Hepatocyte (in vitro differentiated cells): ENCODE measurements around the gene PRDM16. TPM values are rescaled to one million over a fixed set of nuclear protein-coding genes. Genes with fewer than 3 reads are reported as not detected.

ENCODE experiments used
- DNase-seq: peaks from one replicate; pipeline ENCODE4 v3.0.0-alpha.2; 2016; ENCODE audit warnings: low spot score
- H2AFZ ChIP-seq: fragments of 200-600 bp; sonication (generic); 2 replicates; pipeline ENCODE4 v1.6.0; 2016; ENCODE audit warnings: antibody characterized with exemption, mild to moderate bottlenecking
- H3K27ac ChIP-seq: fragments of 200-600 bp; sonication (generic); 2 replicates; pipeline ENCODE4 v1.5.1; 2016; ENCODE audit warnings: mild to moderate bottlenecking
- H3K27me3 ChIP-seq: fragments of 200-600 bp; sonication (generic); 2 replicates; pipeline ENCODE4 v1.6.1; 2016
- H3K36me3 ChIP-seq: fragments of 200-600 bp; sonication (generic); replicated peaks from 2 replicates; pipeline ENCODE4 v1.5.1; 2016; ENCODE audit warnings: low read depth; ENCODE audit not compliant: insufficient read depth
- H3K4me1 ChIP-seq: fragments of 200-600 bp; sonication (generic); 2 replicates; pipeline ENCODE4 v1.5.1; 2016; ENCODE audit warnings: mild to moderate bottlenecking, moderate library complexity; ENCODE audit not compliant: insufficient read depth
- H3K4me2 ChIP-seq: fragments of 200-600 bp; sonication (generic); 2 replicates; pipeline ENCODE4 v1.6.0; 2016
- H3K4me3 ChIP-seq: fragments of 200-600 bp; sonication (generic); 2 replicates; pipeline ENCODE4 v1.5.1; 2016; ENCODE audit warnings: mild to moderate bottlenecking
- H3K79me2 ChIP-seq: fragments of 200-600 bp; sonication (generic); 2 replicates; pipeline ENCODE4 v1.6.0; 2017; ENCODE audit warnings: mild to moderate bottlenecking
- H3K9me2 ChIP-seq: fragments of 200-600 bp; sonication (generic); replicated peaks from 2 replicates; pipeline ENCODE4 v1.6.0; 2017; ENCODE audit warnings: mild to moderate bottlenecking; ENCODE audit not compliant: insufficient read depth
- H3K9me3 ChIP-seq: fragments of 200-600 bp; sonication (generic); 2 replicates; pipeline ENCODE4 v1.5.1; 2016; ENCODE audit warnings: low read depth, mild to moderate bottlenecking
- H4K20me1 ChIP-seq: fragments of 200-600 bp; sonication (generic); 2 replicates; pipeline ENCODE4 v1.6.0; 2016; ENCODE audit warnings: mild to moderate bottlenecking; ENCODE audit not compliant: insufficient read depth, poor library complexity, severe bottlenecking
- CTCF ChIP-seq: fragments of 200-600 bp; sonication (generic); IDR thresholded peaks from 2 replicates; pipeline ENCODE4 v1.5.1; 2016; ENCODE audit warnings: antibody characterized with exemption, mild to moderate bottlenecking; ENCODE audit not compliant: poor library complexity
- EZH2 ChIP-seq: fragments of 200-600 bp; sonication (generic); IDR thresholded peaks from 2 replicates; pipeline ENCODE4 v1.6.1; 2016; ENCODE audit warnings: antibody characterized with exemption, mild to moderate bottlenecking, borderline replicate concordance
- EZH2phosphoT487 ChIP-seq: fragments of 200-600 bp; sonication (generic); IDR thresholded peaks from one replicate; pipeline ENCODE4 v1.6.1; 2018; ENCODE audit warnings: antibody characterized with exemption, mild to moderate bottlenecking, low read depth, moderate library complexity; ENCODE audit not compliant: unreplicated experiment, severe bottlenecking
- WGBS: methylation state at CpG from one replicate; pipeline ENCODE4 v1.1.6; 2016; ENCODE audit warnings: low lambda C conversion rate; ENCODE audit errors: missing lambda C conversion rate; 5-methylcytosine and 5-hydroxymethylcytosine counted together
- polyA plus RNA-seq: library from polyadenylated mRNA; unstranded; fragments of >200 nt; fragmentation: Nextera tagmentation; extraction: Ambion mirVana; gene quantifications from 2 replicates; pipeline ENCODE4 v1.2.1, GENCODE V29; 2016
- total RNA-seq: library from RNA; depleted of rRNA; stranded (reverse); fragments of >200 nt; gene quantifications from 2 replicates; pipeline ENCODE4 v1.2.3, GENCODE V29; 2014

Gene PRDM16
- total and polyA plus RNA-seq, 2 experiments from 2014 or later, result 8.1 to 9.9 TPM

GRCh38 chr1:3231245-3231644 is 162.2 kb downstream of the PRDM16 start:
- H3K9me3 ChIP-seq, result no peaks in the 10 kb centered on the region
- no peak overlapping the region for H3K4me2 ChIP-seq
- TF ChIP-seq EZH2 (no peak), EZH2phosphoT487 (no peak), CTCF (no peak)
- H3K27ac ChIP-seq, result no peak overlapping the region
- H3K9me2 ChIP-seq, result no peaks in the 10 kb centered on the region
- no peaks in the 10 kb centered on the region for H3K36me3 ChIP-seq
- DNase-seq, result no peak
- 96% methylated on average over 24 of the region's 24 CpGs for WGBS
- no peak overlapping the region for H2AFZ ChIP-seq
- H4K20me1 ChIP-seq, result no peaks in the 10 kb centered on the region
- peaks cover 14% of the 10 kb centered on the region for H3K4me1 ChIP-seq
- no peaks in the 10 kb centered on the region for H3K79me2 ChIP-seq
- no peak overlapping the region for H3K4me3 ChIP-seq
- no peaks in the 10 kb centered on the region for H3K27me3 ChIP-seq

DNA sequence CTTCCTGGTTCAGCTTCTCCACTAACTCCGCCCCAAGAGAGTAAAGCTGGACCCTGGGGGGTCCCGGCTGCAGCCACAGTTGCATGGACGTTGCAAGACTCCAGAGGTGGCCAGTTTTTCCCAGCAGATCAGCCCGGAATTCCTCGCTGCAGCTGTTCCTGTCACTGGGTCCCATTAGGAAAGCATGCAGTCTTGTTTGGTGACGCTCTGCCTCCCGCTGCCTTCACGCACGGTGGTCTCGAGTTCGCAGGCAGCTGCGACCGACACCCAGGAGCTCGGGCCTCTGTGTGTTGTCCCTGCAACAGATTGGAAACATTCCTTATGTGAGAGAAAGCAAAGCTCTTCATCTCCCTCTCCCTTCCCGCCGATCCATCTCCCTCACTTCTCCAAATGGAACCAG is 162.8 kb downstream of the PRDM16 start:
- Histone ChIP-seq H3K27ac (no peak overlapping the region), H2AFZ (no peak overlapping the region), H3K36me3 (no peaks in the 10 kb centered on the region), H3K27me3 (no peaks in the 10 kb centered on the region), H3K4me1 (peaks cover 8% of the 10 kb centered on the region), H3K9me3 (no peaks in the 10 kb centered on the region), H3K9me2 (no peaks in the 10 kb centered on the region), H3K79me2 (no peaks in the 10 kb centered on the region), H3K4me2 (no peak overlapping the region), H4K20me1 (no peaks in the 10 kb centered on the region), H3K4me3 (no peak overlapping the region)
- 76% methylated on average over 16 of the region's 16 CpGs for WGBS
- TF ChIP-seq EZH2phosphoT487 (no peak), EZH2 (no peak), CTCF (no peak)
- DNase-seq, result no peak

DNA sequence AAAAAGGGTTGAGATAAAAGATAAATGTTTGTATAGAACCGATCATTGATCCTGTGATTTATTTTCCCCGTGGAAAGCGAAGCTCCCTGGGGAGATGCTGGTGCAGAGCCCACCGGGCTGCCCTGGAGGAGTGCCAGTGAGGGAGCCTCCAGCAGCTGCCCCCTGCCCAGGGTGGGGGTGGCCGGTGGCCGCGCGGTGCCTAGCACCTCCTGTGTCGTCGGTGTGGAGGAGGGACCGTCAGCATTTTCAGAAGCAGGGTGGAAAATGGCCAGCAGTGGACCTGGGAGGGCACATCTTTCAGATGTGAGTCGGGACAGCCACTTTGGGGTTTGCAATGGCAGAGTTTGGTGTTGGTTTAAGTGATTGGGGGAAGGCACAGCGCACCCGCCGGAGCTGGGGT is 164.0 kb downstream of the PRDM16 start:
- WGBS, result 90% methylated on average over 15 of the region's 15 CpGs
- no peak for DNase-seq
- H3K4me2 ChIP-seq, result no peak overlapping the region
- H3K4me1 ChIP-seq, result peaks cover 3% of the 10 kb centered on the region
- TF ChIP-seq CTCF, result no peak
- no peak for TF ChIP-seq EZH2phosphoT487
- TF ChIP-seq EZH2, result no peak
- H3K27me3 ChIP-seq, result no peaks in the 10 kb centered on the region
- no peaks in the 10 kb centered on the region for H4K20me1 ChIP-seq
- H3K4me3 ChIP-seq, result no peak overlapping the region
- H3K36me3 ChIP-seq, result no peaks in the 10 kb centered on the region
- no peak overlapping the region for H3K27ac ChIP-seq
- H3K79me2 ChIP-seq, result no peaks in the 10 kb centered on the region
- H2AFZ ChIP-seq, result no peak overlapping the region
- no peaks in the 10 kb centered on the region for H3K9me3 ChIP-seq
- no peaks in the 10 kb centered on the region for H3K9me2 ChIP-seq

DNA sequence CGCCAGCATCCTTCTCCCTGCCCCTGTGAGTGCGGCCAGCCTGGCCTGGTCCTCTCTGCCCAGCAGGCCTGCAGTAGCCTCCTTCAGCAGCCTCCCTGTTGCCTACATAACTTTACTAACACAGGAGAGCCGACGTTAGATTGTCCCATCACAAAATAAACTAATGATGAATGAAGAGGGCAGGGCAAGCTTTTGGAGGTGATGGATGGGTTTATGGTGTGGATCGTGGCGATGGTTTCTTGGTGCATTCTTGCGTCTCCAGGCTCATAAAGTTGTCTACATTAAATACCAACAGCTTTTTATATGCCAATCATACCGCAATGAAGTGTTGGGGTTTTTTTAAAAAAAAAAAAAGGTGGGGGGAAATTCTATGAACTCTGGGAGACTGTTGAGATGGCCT is 164.5 kb downstream of the PRDM16 start:
- H3K9me2 ChIP-seq, result no peaks in the 10 kb centered on the region
- no peaks in the 10 kb centered on the region for H4K20me1 ChIP-seq
- no peaks in the 10 kb centered on the region for H3K9me3 ChIP-seq
- H3K27ac ChIP-seq, result no peak overlapping the region
- H3K79me2 ChIP-seq, result no peaks in the 10 kb centered on the region
- no peaks in the 10 kb centered on the region for H3K27me3 ChIP-seq
- no peaks in the 10 kb centered on the region for H3K36me3 ChIP-seq
- H3K4me2 ChIP-seq, result no peak overlapping the region
- TF ChIP-seq EZH2, result no peak
- TF ChIP-seq EZH2phosphoT487, result no peak
- TF ChIP-seq CTCF, result no peak
- H2AFZ ChIP-seq, result no peak overlapping the region
- WGBS, result 93% methylated on average over 8 of the region's 8 CpGs
- peaks cover 3% of the 10 kb centered on the region for H3K4me1 ChIP-seq
- DNase-seq, result no peak
- no peak overlapping the region for H3K4me3 ChIP-seq
